Mammary epithelial cell (primary cell): ENCODE results near the gene ST14.

Experiments used
- CTCF ChIP-seq, 2 donors: IDR thresholded peaks in 1 of 2; conservative IDR thresholded peaks in 1 of 2; 2 replicates each; pipeline ENCODE4 v1.5.1; 2011 to 2012; ENCODE audit warnings: inconsistent platforms in 2 of 2, low read length in 2 of 2, mild to moderate bottlenecking in 2 of 2, control low read depth in 1 of 2, low read depth in 1 of 2; ENCODE audit not compliant: insufficient read depth in 1 of 2; ENCODE audit errors: extremely low read depth in 1 of 2
- EZH2 ChIP-seq: IDR thresholded peaks from 2 replicates; pipeline ENCODE4 v1.6.1; 2012; ENCODE audit warnings: low read length, inconsistent platforms, borderline replicate concordance

- no peak for TF ChIP-seq EZH2
- no peak for TF ChIP-seq CTCF (conservative IDR thresholded peaks at IDR 0.05 in 1 of 2, IDR thresholded peaks at IDR 0.05 in 1 of 2; ENCODE audit: extremely low read depth in 1 of 2, insufficient read depth in 1 of 2, low read depth in 1 of 2, low read length in 2 of 2)
Observed at GRCh38 chr11:130189492-130190210, 30.1 kb downstream of the ST14 start.
